ENCODE data around the gene STX2.

DNA sequence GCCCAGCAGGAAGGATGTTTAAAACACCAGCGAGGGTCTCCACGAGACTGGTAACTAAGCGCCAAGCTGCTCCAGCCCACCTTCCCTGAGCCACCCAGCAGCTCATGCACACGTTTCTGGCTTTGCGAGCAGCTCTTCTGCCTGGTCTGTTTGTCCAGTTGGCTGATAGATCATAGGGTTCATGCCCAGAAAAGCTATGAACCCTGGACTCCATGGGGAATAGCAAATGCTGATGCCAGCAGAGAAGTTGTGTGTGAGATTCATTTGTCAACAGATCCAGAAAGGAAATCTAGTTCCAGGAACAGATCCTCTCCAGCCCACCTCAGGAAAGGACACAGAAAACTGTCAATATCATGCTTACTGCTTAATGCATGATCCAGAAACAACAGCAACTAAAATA, 94.8 kb downstream of the STX2 start:
- TF ChIP-seq, protein P1, sequence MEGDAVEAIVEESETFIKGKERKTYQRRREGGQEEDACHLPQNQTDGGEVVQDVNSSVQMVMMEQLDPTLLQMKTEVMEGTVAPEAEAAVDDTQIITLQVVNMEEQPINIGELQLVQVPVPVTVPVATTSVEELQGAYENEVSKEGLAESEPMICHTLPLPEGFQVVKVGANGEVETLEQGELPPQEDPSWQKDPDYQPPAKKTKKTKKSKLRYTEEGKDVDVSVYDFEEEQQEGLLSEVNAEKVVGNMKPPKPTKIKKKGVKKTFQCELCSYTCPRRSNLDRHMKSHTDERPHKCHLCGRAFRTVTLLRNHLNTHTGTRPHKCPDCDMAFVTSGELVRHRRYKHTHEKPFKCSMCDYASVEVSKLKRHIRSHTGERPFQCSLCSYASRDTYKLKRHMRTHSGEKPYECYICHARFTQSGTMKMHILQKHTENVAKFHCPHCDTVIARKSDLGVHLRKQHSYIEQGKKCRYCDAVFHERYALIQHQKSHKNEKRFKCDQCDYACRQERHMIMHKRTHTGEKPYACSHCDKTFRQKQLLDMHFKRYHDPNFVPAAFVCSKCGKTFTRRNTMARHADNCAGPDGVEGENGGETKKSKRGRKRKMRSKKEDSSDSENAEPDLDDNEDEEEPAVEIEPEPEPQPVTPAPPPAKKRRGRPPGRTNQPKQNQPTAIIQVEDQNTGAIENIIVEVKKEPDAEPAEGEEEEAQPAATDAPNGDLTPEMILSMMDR (IDR thresholded peaks at IDR 0.05) = no peak
- no peak for TF ChIP-seq POLR2A (IDR thresholded peaks at IDR 0.05)

Measured in testis (tissue), 2 donors.